ENCODE data around the gene AUTS2. TPM values are rescaled to one million over a fixed set of nuclear protein-coding genes. Genes with fewer than 3 reads are reported as not detected.

Gene AUTS2
- total and polyA plus RNA-seq, 4 donors = 4.9 to 24.4 (median 7.0) TPM

DNA sequence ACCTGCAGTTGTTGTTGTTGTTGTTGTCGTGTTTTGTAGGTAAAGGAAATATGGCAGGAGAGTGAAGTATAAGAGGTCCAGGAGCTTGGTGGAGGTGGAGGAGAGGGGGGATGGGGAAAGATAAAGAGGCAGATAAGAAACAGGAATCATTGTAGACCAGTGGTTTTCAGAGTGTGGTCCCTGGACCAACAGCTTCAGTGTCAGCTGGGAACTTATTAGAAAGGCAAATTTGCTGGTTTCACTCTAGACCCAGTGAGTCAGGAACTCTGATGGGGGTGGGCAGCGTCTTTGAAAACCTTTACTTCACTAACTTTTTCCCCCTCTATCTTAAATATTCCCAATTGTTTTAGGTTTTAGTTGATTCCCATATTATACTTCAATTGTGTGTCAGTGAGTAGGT lies 241.5 kb downstream of the AUTS2 start:
- no peak overlapping the region for H3K27ac ChIP-seq (ENCODE audit: low read depth in 1 of 2, low read length in 2 of 2)
- H3K9ac ChIP-seq (ENCODE audit: low read depth in 1 of 2, low read length in 2 of 2) = no peak overlapping the region
- no peaks in the 10 kb centered on the region for H3K4me1 ChIP-seq (ENCODE audit: control insufficient read depth in 4 of 4, insufficient read depth in 4 of 4, low read length in 3 of 4)
- no peaks in the 10 kb centered on the region for H3K9me3 ChIP-seq (ENCODE audit: control insufficient read depth in 4 of 4, low read length in 3 of 4)
- 87% methylated on average over 2 of the region's 2 CpGs for WGBS
- H3K36me3 ChIP-seq (ENCODE audit: control insufficient read depth in 4 of 4, insufficient read depth in 3 of 4, low read depth in 1 of 4, low read length in 3 of 4) = no peaks in the 10 kb centered on the region
- no peak for DNase-seq (ENCODE audit: low spot score)
- TF ChIP-seq GABPA (IDR thresholded peaks at IDR 0.05 in 1 of 2, conservative IDR thresholded peaks at IDR 0.05 in 1 of 2) = no peak
- TF ChIP-seq, protein P1, sequence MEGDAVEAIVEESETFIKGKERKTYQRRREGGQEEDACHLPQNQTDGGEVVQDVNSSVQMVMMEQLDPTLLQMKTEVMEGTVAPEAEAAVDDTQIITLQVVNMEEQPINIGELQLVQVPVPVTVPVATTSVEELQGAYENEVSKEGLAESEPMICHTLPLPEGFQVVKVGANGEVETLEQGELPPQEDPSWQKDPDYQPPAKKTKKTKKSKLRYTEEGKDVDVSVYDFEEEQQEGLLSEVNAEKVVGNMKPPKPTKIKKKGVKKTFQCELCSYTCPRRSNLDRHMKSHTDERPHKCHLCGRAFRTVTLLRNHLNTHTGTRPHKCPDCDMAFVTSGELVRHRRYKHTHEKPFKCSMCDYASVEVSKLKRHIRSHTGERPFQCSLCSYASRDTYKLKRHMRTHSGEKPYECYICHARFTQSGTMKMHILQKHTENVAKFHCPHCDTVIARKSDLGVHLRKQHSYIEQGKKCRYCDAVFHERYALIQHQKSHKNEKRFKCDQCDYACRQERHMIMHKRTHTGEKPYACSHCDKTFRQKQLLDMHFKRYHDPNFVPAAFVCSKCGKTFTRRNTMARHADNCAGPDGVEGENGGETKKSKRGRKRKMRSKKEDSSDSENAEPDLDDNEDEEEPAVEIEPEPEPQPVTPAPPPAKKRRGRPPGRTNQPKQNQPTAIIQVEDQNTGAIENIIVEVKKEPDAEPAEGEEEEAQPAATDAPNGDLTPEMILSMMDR (IDR thresholded peaks at IDR 0.05; ENCODE audit: low read depth, low read length, missing input control) = no peak
- TF ChIP-seq JUND (IDR thresholded peaks at IDR 0.05) = no peak
- TF ChIP-seq FOXA2 (IDR thresholded peaks at IDR 0.05) = no peak
- TF ChIP-seq, protein P2, sequence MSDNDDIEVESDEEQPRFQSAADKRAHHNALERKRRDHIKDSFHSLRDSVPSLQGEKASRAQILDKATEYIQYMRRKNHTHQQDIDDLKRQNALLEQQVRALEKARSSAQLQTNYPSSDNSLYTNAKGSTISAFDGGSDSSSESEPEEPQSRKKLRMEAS (IDR thresholded peaks at IDR 0.05) = no peak
- TF ChIP-seq RXRA (IDR thresholded peaks at IDR 0.05) = no peak
- TF ChIP-seq NR2F2 (IDR thresholded peaks at IDR 0.05) = no peak
- no peak for TF ChIP-seq RAD21 (IDR thresholded peaks at IDR 0.05)
- no peak for TF ChIP-seq SP1 (IDR thresholded peaks at IDR 0.05)
- no peak for TF ChIP-seq HNF4A (conservative IDR thresholded peaks at IDR 0.05)
- no peak for TF ChIP-seq YY1 (IDR thresholded peaks at IDR 0.05)
- TF ChIP-seq, protein P3, sequence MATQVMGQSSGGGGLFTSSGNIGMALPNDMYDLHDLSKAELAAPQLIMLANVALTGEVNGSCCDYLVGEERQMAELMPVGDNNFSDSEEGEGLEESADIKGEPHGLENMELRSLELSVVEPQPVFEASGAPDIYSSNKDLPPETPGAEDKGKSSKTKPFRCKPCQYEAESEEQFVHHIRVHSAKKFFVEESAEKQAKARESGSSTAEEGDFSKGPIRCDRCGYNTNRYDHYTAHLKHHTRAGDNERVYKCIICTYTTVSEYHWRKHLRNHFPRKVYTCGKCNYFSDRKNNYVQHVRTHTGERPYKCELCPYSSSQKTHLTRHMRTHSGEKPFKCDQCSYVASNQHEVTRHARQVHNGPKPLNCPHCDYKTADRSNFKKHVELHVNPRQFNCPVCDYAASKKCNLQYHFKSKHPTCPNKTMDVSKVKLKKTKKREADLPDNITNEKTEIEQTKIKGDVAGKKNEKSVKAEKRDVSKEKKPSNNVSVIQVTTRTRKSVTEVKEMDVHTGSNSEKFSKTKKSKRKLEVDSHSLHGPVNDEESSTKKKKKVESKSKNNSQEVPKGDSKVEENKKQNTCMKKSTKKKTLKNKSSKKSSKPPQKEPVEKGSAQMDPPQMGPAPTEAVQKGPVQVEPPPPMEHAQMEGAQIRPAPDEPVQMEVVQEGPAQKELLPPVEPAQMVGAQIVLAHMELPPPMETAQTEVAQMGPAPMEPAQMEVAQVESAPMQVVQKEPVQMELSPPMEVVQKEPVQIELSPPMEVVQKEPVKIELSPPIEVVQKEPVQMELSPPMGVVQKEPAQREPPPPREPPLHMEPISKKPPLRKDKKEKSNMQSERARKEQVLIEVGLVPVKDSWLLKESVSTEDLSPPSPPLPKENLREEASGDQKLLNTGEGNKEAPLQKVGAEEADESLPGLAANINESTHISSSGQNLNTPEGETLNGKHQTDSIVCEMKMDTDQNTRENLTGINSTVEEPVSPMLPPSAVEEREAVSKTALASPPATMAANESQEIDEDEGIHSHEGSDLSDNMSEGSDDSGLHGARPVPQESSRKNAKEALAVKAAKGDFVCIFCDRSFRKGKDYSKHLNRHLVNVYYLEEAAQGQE (IDR thresholded peaks at IDR 0.05) = no peak
- no peak for TF ChIP-seq HNF4G (IDR thresholded peaks at IDR 0.05)
- no peak for TF ChIP-seq EGR1 (IDR thresholded peaks at IDR 0.05; ENCODE audit: low read depth in 2 of 2)
- TF ChIP-seq, protein P4, sequence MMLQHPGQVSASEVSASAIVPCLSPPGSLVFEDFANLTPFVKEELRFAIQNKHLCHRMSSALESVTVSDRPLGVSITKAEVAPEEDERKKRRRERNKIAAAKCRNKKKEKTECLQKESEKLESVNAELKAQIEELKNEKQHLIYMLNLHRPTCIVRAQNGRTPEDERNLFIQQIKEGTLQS (IDR thresholded peaks at IDR 0.05) = no peak
- TF ChIP-seq, protein P5, sequence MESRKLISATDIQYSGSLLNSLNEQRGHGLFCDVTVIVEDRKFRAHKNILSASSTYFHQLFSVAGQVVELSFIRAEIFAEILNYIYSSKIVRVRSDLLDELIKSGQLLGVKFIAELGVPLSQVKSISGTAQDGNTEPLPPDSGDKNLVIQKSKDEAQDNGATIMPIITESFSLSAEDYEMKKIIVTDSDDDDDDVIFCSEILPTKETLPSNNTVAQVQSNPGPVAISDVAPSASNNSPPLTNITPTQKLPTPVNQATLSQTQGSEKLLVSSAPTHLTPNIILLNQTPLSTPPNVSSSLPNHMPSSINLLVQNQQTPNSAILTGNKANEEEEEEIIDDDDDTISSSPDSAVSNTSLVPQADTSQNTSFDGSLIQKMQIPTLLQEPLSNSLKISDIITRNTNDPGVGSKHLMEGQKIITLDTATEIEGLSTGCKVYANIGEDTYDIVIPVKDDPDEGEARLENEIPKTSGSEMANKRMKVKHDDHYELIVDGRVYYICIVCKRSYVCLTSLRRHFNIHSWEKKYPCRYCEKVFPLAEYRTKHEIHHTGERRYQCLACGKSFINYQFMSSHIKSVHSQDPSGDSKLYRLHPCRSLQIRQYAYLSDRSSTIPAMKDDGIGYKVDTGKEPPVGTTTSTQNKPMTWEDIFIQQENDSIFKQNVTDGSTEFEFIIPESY (IDR thresholded peaks at IDR 0.05) = no peak
- H3K4me3 ChIP-seq (ENCODE audit: low read depth in 1 of 3, low read length in 3 of 3) = no peak overlapping the region
- H3K27me3 ChIP-seq (ENCODE audit: control insufficient read depth in 4 of 4, insufficient read depth in 4 of 4, low read length in 3 of 4) = no peaks in the 10 kb centered on the region

DNA sequence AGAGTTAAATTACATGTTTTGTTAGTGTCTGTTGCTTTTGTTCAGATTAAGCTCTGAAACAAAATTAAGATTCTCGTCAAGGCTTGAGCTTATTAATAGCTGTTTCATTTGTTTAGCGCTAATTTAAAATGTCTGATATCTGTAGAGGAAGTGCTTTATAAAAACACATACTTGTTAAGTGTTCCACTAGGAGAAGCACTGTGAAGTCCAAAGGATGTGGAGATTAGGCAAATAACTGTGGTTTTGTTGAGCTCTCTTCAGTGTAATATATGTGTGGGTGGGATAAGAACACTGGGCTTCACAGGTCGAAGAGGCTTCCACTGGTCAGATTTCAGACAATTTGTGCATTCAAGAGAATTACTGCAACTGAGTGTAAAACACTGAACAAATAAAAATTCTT lies 242.0 kb downstream of the AUTS2 start:
- H3K27me3 ChIP-seq (ENCODE audit: control insufficient read depth in 4 of 4, insufficient read depth in 4 of 4, low read length in 3 of 4) = no peaks in the 10 kb centered on the region
- H3K4me1 ChIP-seq (ENCODE audit: control insufficient read depth in 4 of 4, insufficient read depth in 4 of 4, low read length in 3 of 4) = no peaks in the 10 kb centered on the region
- H3K27ac ChIP-seq (ENCODE audit: low read depth in 1 of 2, low read length in 2 of 2) = no peak overlapping the region
- H3K9me3 ChIP-seq (ENCODE audit: control insufficient read depth in 4 of 4, low read length in 3 of 4) = no peaks in the 10 kb centered on the region
- no peak overlapping the region for H3K4me3 ChIP-seq (ENCODE audit: low read depth in 1 of 3, low read length in 3 of 3)
- H3K36me3 ChIP-seq (ENCODE audit: control insufficient read depth in 4 of 4, insufficient read depth in 3 of 4, low read depth in 1 of 4, low read length in 3 of 4) = no peaks in the 10 kb centered on the region
- 78% methylated on average over 3 of the region's 3 CpGs for WGBS
- no peak overlapping the region for H3K9ac ChIP-seq (ENCODE audit: low read depth in 1 of 2, low read length in 2 of 2)
- no peak for DNase-seq (ENCODE audit: low spot score)
- TF ChIP-seq, protein P3 (IDR thresholded peaks at IDR 0.05) = no peak
- TF ChIP-seq, protein P4 (IDR thresholded peaks at IDR 0.05) = no peak
- TF ChIP-seq YY1 (IDR thresholded peaks at IDR 0.05) (no peak), GABPA (IDR thresholded peaks at IDR 0.05 in 1 of 2, conservative IDR thresholded peaks at IDR 0.05 in 1 of 2) (no peak), SP1 (IDR thresholded peaks at IDR 0.05) (no peak), FOXA2 (IDR thresholded peaks at IDR 0.05) (no peak), JUND (IDR thresholded peaks at IDR 0.05) (no peak), NR2F2 (IDR thresholded peaks at IDR 0.05) (no peak), EGR1 (IDR thresholded peaks at IDR 0.05; ENCODE audit: low read depth in 2 of 2) (no peak), TAF1 (conservative IDR thresholded peaks at IDR 0.05) (no peak), FOXA1 (IDR thresholded peaks at IDR 0.05) (no peak)
- TF ChIP-seq, protein P5 (IDR thresholded peaks at IDR 0.05) = no peak
